Measurements from ENCODE around the gene CCNY.

DNA sequence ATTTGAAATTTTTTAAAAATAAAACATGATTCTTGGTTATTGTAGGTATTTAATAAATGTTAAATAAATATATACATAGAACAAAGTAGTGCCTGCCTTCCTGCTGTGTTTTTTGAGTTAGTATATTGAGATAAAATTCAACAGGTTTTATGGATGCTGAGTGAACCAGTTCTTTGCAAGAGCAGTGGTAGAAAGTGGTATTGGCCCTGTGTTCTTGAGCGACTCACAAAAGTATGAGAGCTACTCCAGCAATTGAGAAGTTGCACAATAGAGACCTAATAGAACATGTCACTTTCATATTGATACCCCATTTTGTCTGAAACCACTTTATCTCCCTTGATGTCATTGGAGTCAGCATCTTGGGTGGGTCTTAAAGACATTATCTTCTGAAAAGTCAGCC lies 236.3 kb downstream of the CCNY start:
- TF ChIP-seq CTCF (IDR thresholded peaks at IDR 0.05) (no peak), POLR2A (IDR thresholded peaks at IDR 0.05) (no peak)
